Measurements from ENCODE around the gene LDLRAD4. TPM values are rescaled to one million over a fixed set of nuclear protein-coding genes. Genes with fewer than 3 reads are reported as not detected.

LDLRAD4 gene
- total and polyA plus RNA-seq, 8 donors, result 14.1 to 26.6 (median 18.8) TPM

- Histone ChIP-seq H3K4me1 (peaks cover 12 to 18% of the 10 kb centered on the region in 2 donors), H3K4me3 (no peak overlapping the region), H3K27me3 (no peaks in the 10 kb centered on the region), H3K36me3 (no peaks in the 10 kb centered on the region), H3K9me3 (no peaks in the 10 kb centered on the region), H3K27ac (no peak overlapping the region)
- TF ChIP-seq, protein P1, sequence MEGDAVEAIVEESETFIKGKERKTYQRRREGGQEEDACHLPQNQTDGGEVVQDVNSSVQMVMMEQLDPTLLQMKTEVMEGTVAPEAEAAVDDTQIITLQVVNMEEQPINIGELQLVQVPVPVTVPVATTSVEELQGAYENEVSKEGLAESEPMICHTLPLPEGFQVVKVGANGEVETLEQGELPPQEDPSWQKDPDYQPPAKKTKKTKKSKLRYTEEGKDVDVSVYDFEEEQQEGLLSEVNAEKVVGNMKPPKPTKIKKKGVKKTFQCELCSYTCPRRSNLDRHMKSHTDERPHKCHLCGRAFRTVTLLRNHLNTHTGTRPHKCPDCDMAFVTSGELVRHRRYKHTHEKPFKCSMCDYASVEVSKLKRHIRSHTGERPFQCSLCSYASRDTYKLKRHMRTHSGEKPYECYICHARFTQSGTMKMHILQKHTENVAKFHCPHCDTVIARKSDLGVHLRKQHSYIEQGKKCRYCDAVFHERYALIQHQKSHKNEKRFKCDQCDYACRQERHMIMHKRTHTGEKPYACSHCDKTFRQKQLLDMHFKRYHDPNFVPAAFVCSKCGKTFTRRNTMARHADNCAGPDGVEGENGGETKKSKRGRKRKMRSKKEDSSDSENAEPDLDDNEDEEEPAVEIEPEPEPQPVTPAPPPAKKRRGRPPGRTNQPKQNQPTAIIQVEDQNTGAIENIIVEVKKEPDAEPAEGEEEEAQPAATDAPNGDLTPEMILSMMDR (IDR thresholded peaks at IDR 0.05), result no peak
- intact Hi-C loops (cut with DNase I), result no loop called here
- ATAC-seq (peak; percentile 41), DNase-seq (peak in 2 of 4 donors; percentile 37 to 40)
Observed at GRCh38 chr18:13268158-13269012, 49.8 kb downstream of the LDLRAD4 start.

DNA sequence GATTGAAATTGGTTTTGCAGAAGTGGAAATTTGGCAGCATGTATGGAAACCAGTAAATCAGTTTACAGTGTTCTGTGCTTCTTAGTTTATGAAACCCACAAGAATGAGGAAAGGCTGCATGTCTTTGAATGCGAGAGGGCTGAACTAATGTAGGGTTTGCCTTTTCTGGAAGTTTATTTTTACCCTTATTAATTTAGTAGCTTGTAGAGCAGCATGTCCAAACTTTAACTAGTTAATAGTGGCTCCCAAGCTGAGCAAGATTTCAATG is 50.4 kb downstream of the LDLRAD4 start:
- Histone ChIP-seq H3K36me3 (no peaks in the 10 kb centered on the region), H3K4me1 (peaks cover 12 to 18% of the 10 kb centered on the region in 2 donors), H3K4me3 (no peak overlapping the region), H3K27me3 (no peaks in the 10 kb centered on the region), H3K27ac (peak overlapping the region in 1 of 2 donors; percentile 2), H3K9me3 (no peaks in the 10 kb centered on the region)
- DNase-seq (peak in 1 of 4 donors; percentile 48), ATAC-seq (peak; percentile 52)
- intact Hi-C loops (cut with DNase I), result no loop called here
- TF ChIP-seq, protein P1 (IDR thresholded peaks at IDR 0.05), result no peak

- intact Hi-C loops (cut with DNase I), result no loop called here
- peak; percentile 55 for ATAC-seq
- peak in 2 of 4 donors; percentile 47 to 62 for DNase-seq
- Histone ChIP-seq H3K27ac (peak overlapping the region in 1 of 2 donors; percentile 2), H3K4me1 (peaks cover 12 to 18% of the 10 kb centered on the region in 2 donors), H3K27me3 (no peaks in the 10 kb centered on the region), H3K4me3 (no peak overlapping the region), H3K9me3 (no peaks in the 10 kb centered on the region), H3K36me3 (no peaks in the 10 kb centered on the region)
- TF ChIP-seq, protein P1 (IDR thresholded peaks at IDR 0.05), result no peak
Observed at GRCh38 chr18:13269521-13270011, 51.0 kb downstream of the LDLRAD4 start.

GRCh38 chr18:13270279-13270855 is 51.8 kb downstream of the LDLRAD4 start:
- TF ChIP-seq, protein P1 (IDR thresholded peaks at IDR 0.05), result no peak
- Histone ChIP-seq H3K9me3 (no peaks in the 10 kb centered on the region), H3K4me1 (peaks cover 12 to 18% of the 10 kb centered on the region in 2 donors), H3K27ac (no peak overlapping the region), H3K4me3 (no peak overlapping the region), H3K27me3 (no peaks in the 10 kb centered on the region), H3K36me3 (no peaks in the 10 kb centered on the region)
- DNase-seq, result no peak
- ATAC-seq, result no peak
- intact Hi-C loops (cut with DNase I), result no loop called here

- no peaks in the 10 kb centered on the region for H3K9me3 ChIP-seq
- H3K36me3 ChIP-seq, result no peaks in the 10 kb centered on the region
- H3K27ac ChIP-seq, result no peak overlapping the region
- no peak overlapping the region for H3K4me3 ChIP-seq
- DNase-seq (peak in 1 of 4 donors; percentile 36), ATAC-seq (peak; percentile 43)
- intact Hi-C loops (cut with DNase I), result no loop called here
- peaks cover 12 to 18% of the 10 kb centered on the region in 2 donors for H3K4me1 ChIP-seq
- H3K27me3 ChIP-seq, result no peaks in the 10 kb centered on the region
- TF ChIP-seq, protein P1 (IDR thresholded peaks at IDR 0.05), result no peak
Observed at GRCh38 chr18:13271302-13271911, 52.8 kb downstream of the LDLRAD4 start.
